Stimulated activated CD8-positive, alpha-beta memory T cell treated with anti-CD3 and anti-CD28 coated beads, Interleukin-4, amount 100 ng/mL, for 48 hours (primary cell): ENCODE measurements around the gene SYTL1.

Experiments
- DNase-seq: peaks from one replicate; pipeline ENCODE4 v3.0.0-alpha.2; 2020

Gene SYTL1

GRCh38 chr1:27318596-27318995, 23.2 kb upstream of the SYTL1 start:
- no peak for DNase-seq

GRCh38 chr1:27321813-27322568, 19.8 kb upstream of the SYTL1 start, which contains the start of gene TMEM222:
Gene TMEM222, plus strand, starts transcription at chr1:27322163. Its CDS starts 35 bp downstream, at chr1:27322198.
- DNase-seq: peak; percentile 98

- no peak for DNase-seq
These were observed 19.1 kb upstream of the SYTL1 start for GRCh38 chr1:27322569-27323240.

- no peak for DNase-seq
These were observed 16.5 kb upstream of the SYTL1 start for GRCh38 chr1:27325286-27325685.

GRCh38 chr1:27327964-27328363, 13.9 kb upstream of the SYTL1 start:
- no peak for DNase-seq

GRCh38 chr1:27330786-27331185, 11.0 kb upstream of the SYTL1 start:
- DNase-seq: no peak

GRCh38 chr1:27331426-27331825, 10.4 kb upstream of the SYTL1 start:
- DNase-seq: no peak

GRCh38 chr1:27331922-27332321, 9.9 kb upstream of the SYTL1 start:
- no peak for DNase-seq

- peak; percentile 75 for DNase-seq
These were observed 9.1 kb upstream of the SYTL1 start for GRCh38 chr1:27332536-27333281.

GRCh38 chr1:27333717-27334279, 8.0 kb upstream of the SYTL1 start:
- DNase-seq: no peak

GRCh38 chr1:27335506-27336422, 6.1 kb upstream of the SYTL1 start:
- DNase-seq: no peak

- DNase-seq: no peak
These were observed 5.1 kb upstream of the SYTL1 start for GRCh38 chr1:27336756-27337155.

GRCh38 chr1:27338751-27339150, 3.1 kb upstream of the SYTL1 start:
- no peak for DNase-seq

- no peak for DNase-seq
These were observed 2.6 kb upstream of the SYTL1 start for GRCh38 chr1:27339213-27339612.

GRCh38 chr1:27342391-27342777, 562 bp downstream of the SYTL1 start:
- DNase-seq: peak; percentile 52

GRCh38 chr1:27342778-27343638, 1.2 kb downstream of the SYTL1 start:
- peak; percentile 70 for DNase-seq

GRCh38 chr1:27343639-27344025, 1.8 kb downstream of the SYTL1 start:
- no peak for DNase-seq

- DNase-seq: no peak
These were observed 3.5 kb downstream of the SYTL1 start for GRCh38 chr1:27345272-27345671.

GRCh38 chr1:27346357-27346756, 4.5 kb downstream of the SYTL1 start:
- DNase-seq: no peak

GRCh38 chr1:27346991-27347624, 5.3 kb downstream of the SYTL1 start:
- no peak for DNase-seq
